BE2C (cell line): Measurements from ENCODE around the gene NIN.
"Not testable (repeated sequence)": the region's sequence is repeated elsewhere in the genome, so short reads cannot be mapped to it uniquely, and the experiment has no call there.

Source experiments
- DNase-seq: peaks from one replicate; pipeline ENCODE4 v3.0.0-alpha.2; 2020
- H3K27me3 ChIP-seq: fragments of 250-450 bp; sonication (Bioruptor Pico); 2 replicates; pipeline ENCODE4 v1.5.1; 2020; ENCODE audit warnings: mild to moderate bottlenecking
- H3K36me3 ChIP-seq: fragments of 250-450 bp; sonication (Bioruptor Pico); 2 replicates; pipeline ENCODE4 v1.5.1; 2020; ENCODE audit warnings: mild to moderate bottlenecking
- H3K4me1 ChIP-seq: fragments of 250-450 bp; sonication (Bioruptor Pico); 2 replicates; pipeline ENCODE4 v1.5.1; 2020
- H3K4me3 ChIP-seq: 2 replicates; pipeline ENCODE4 v1.5.1; 2011; ENCODE audit warnings: low read depth, low read length
- H3K9me3 ChIP-seq: fragments of 250-450 bp; sonication (Bioruptor Pico); 2 replicates; pipeline ENCODE4 v1.5.1; 2020
- CTCF ChIP-seq: IDR thresholded peaks from 2 replicates; pipeline ENCODE4 v1.5.1; 2012; ENCODE audit warnings: mild to moderate bottlenecking, low read depth, low read length

The NIN gene

GRCh38 chr14:50816395-50817047 is 14.4 kb downstream of the NIN start:
- H3K27me3 ChIP-seq = no peaks in the 10 kb centered on the region
- H3K9me3 ChIP-seq = no peaks in the 10 kb centered on the region
- DNase-seq = peak; percentile 21
- H3K4me3 ChIP-seq = no peak overlapping the region
- no peaks in the 10 kb centered on the region for H3K36me3 ChIP-seq
- no peak for TF ChIP-seq CTCF
- H3K4me1 ChIP-seq = no peaks in the 10 kb centered on the region; the same call in 1 of the 2 replicates

- not testable (repeated sequence) for H3K4me3 ChIP-seq, DNase-seq, H3K36me3 ChIP-seq, H3K9me3 ChIP-seq, H3K4me1 ChIP-seq, H3K27me3 ChIP-seq
Measured at GRCh38 chr14:50815526-50815925, 15.4 kb downstream of the NIN start.

GRCh38 chr14:50815058-50815457 is 15.9 kb downstream of the NIN start:
- H3K27me3 ChIP-seq = not testable (repeated sequence)

GRCh38 chr14:50814161-50814560 is 16.8 kb downstream of the NIN start:
- no peaks in the 10 kb centered on the region for H3K36me3 ChIP-seq
- no peaks in the 10 kb centered on the region for H3K9me3 ChIP-seq
- no peak for DNase-seq
- H3K4me1 ChIP-seq = no peaks in the 10 kb centered on the region; the same call in 1 of the 2 replicates
- H3K27me3 ChIP-seq = no peaks in the 10 kb centered on the region
- no peak overlapping the region for H3K4me3 ChIP-seq
- no peak for TF ChIP-seq CTCF

More at GRCh38 chr14:50815058-50815457, 15.9 kb downstream of the NIN start:
- H3K4me1 ChIP-seq, DNase-seq, H3K9me3 ChIP-seq, H3K36me3 ChIP-seq, H3K4me3 ChIP-seq: not testable (repeated sequence)

- Histone ChIP-seq H3K9me3 (no peaks in the 10 kb centered on the region), H3K36me3 (no peaks in the 10 kb centered on the region), H3K4me1 (no peaks in the 10 kb centered on the region; the same call in 1 of the 2 replicates), H3K4me3 (no peak overlapping the region), H3K27me3 (no peaks in the 10 kb centered on the region)
- DNase-seq = no peak
- TF ChIP-seq CTCF = no peak
Measured at GRCh38 chr14:50813544-50813863, 17.5 kb downstream of the NIN start.

- DNase-seq = no peak
- Histone ChIP-seq H3K4me3 (no peak overlapping the region), H3K27me3 (no peaks in the 10 kb centered on the region), H3K9me3 (no peaks in the 10 kb centered on the region), H3K4me1 (no peaks in the 10 kb centered on the region; the same call in 1 of the 2 replicates), H3K36me3 (no peaks in the 10 kb centered on the region)
- TF ChIP-seq CTCF = no peak
Measured at GRCh38 chr14:50812856-50813543, 18.0 kb downstream of the NIN start.

GRCh38 chr14:50812180-50812579 is 18.8 kb downstream of the NIN start:
- no peak for TF ChIP-seq CTCF
- Histone ChIP-seq H3K4me3 (no peak overlapping the region), H3K4me1 (no peaks in the 10 kb centered on the region; the same call in 1 of the 2 replicates), H3K36me3 (no peaks in the 10 kb centered on the region), H3K9me3 (no peaks in the 10 kb centered on the region), H3K27me3 (no peaks in the 10 kb centered on the region)
- no peak for DNase-seq
